Keratinocyte (primary cell): ENCODE results near the gene ELP4.

ENCODE experiments used
- CTCF ChIP-seq, 3 experiments: IDR thresholded peaks in 1 of 3; conservative IDR thresholded peaks in 1 of 3; optimal IDR thresholded peaks in 1 of 3; 2 replicates in 2 of 3; 3 replicates in 1 of 3; pipeline versions ENCODE3 to v1.5.1; 2011; ENCODE audit warnings: low read length in 3 of 3, mild to moderate bottlenecking in 3 of 3, moderate library complexity in 2 of 3, control low read depth in 1 of 3, inconsistent platforms in 1 of 3; ENCODE audit not compliant: insufficient read depth in 2 of 3; ENCODE audit errors: extremely low read depth in 1 of 3
- EZH2 ChIP-seq: IDR thresholded peaks from one replicate; pipeline ENCODE4 v1.6.1; 2012; ENCODE audit warnings: inconsistent platforms, mild to moderate bottlenecking, low read length, moderate library complexity

GRCh38 chr11:31529701-31530100 is 20.1 kb downstream of the ELP4 start:
- no peak for TF ChIP-seq CTCF (optimal IDR thresholded peaks at IDR 0.05 in 1 of 3, IDR thresholded peaks at IDR 0.05 in 1 of 3, conservative IDR thresholded peaks at IDR 0.05 in 1 of 3; ENCODE audit: extremely low read depth in 1 of 3, insufficient read depth in 2 of 3, low read length in 3 of 3)
- TF ChIP-seq EZH2, result no peak
